Endodermal cell (in vitro differentiated cells): ENCODE results near the gene ARRDC2. TPM values are rescaled to one million over a fixed set of nuclear protein-coding genes. Genes with fewer than 3 reads are reported as not detected.

ENCODE experiments used
- DNase-seq: peaks from one replicate; pipeline ENCODE4 v3.0.0-alpha.2; 2017
- H3K27ac ChIP-seq: 2 replicates; pipeline ENCODE4 v1.5.1; 2013; ENCODE audit warnings: mild to moderate bottlenecking, low read depth, low read length, moderate library complexity
- H3K27me3 ChIP-seq: 2 replicates; pipeline ENCODE4 v1.6.1; 2013; ENCODE audit warnings: mild to moderate bottlenecking, low read length, moderate library complexity; ENCODE audit not compliant: insufficient read depth, control insufficient read depth, poor library complexity, severe bottlenecking
- H3K36me3 ChIP-seq: 2 replicates; pipeline ENCODE4 v1.7.0; 2013; ENCODE audit warnings: mild to moderate bottlenecking, low read length, moderate library complexity; ENCODE audit not compliant: control insufficient read depth, insufficient read depth
- H3K4me1 ChIP-seq: one replicate; pipeline ENCODE4 v1.7.0; 2013; ENCODE audit warnings: low read length; ENCODE audit not compliant: control insufficient read depth, insufficient read depth
- H3K4me3 ChIP-seq: 2 replicates; pipeline ENCODE4 v1.5.1; 2013; ENCODE audit warnings: mild to moderate bottlenecking, low read length, moderate library complexity
- H3K9ac ChIP-seq: 2 replicates; pipeline ENCODE4 v1.6.1; 2013; ENCODE audit warnings: mild to moderate bottlenecking, low read length, moderate library complexity; ENCODE audit not compliant: poor library complexity, severe bottlenecking; ENCODE audit errors: extremely low read depth
- H3K9me3 ChIP-seq: 2 replicates; pipeline ENCODE4 v1.6.1; 2013; ENCODE audit warnings: mild to moderate bottlenecking, low read length, moderate library complexity; ENCODE audit not compliant: control insufficient read depth
- H3K27ac Mint-ChIP-seq: 2 replicates; pipeline ENCODE4 v1.8.0; 2020; ENCODE audit warnings: mixed read lengths
- H3K27me3 Mint-ChIP-seq: 2 replicates; pipeline ENCODE4 v1.8.0; 2021; ENCODE audit warnings: mild to moderate bottlenecking, mixed read lengths; ENCODE audit not compliant: insufficient read depth
- H3K36me3 Mint-ChIP-seq: 2 replicates; pipeline ENCODE4 v1.8.0; 2020; ENCODE audit warnings: low read depth, mixed read lengths
- H3K4me1 Mint-ChIP-seq: 2 replicates; pipeline ENCODE4 v1.8.0; 2020; ENCODE audit warnings: mixed read lengths
- H3K4me3 Mint-ChIP-seq: 2 replicates; pipeline ENCODE4 v1.8.0; 2020; ENCODE audit warnings: mild to moderate bottlenecking, moderate library complexity, mixed read lengths
- H3K9me3 Mint-ChIP-seq: 2 replicates; pipeline ENCODE4 v1.8.0; 2020; ENCODE audit warnings: mild to moderate bottlenecking, mixed read lengths
- CTCF ChIP-seq: fragments of 200-600 bp; sonication (generic); conservative IDR thresholded peaks from 2 replicates; pipeline ENCODE4 v1.5.0; 2021; ENCODE audit warnings: antibody characterized with exemption, mild to moderate bottlenecking
- WGBS, 2 experiments: methylation state at CpG; one replicate each; pipeline versions ENCODE4 v1.1.5 to v1.1.7; 2013; ENCODE audit warnings: missing lambda C conversion rate in 2 of 2, mixed read lengths in 1 of 2; ENCODE audit not compliant: insufficient coverage in 1 of 2, insufficient read length in 1 of 2; 5-methylcytosine and 5-hydroxymethylcytosine counted together
- total RNA-seq, 2 donors: library from RNA; stranded (reverse); fragmentation: NEBNext Ultra II Directional in 1 of 2; extraction: Animal tissue kit (Norgen Biotek cat#: 25700) in 1 of 2; gene quantifications; 2 replicates in 1 of 2; 3 replicates in 1 of 2; pipeline ENCODE4 v1.2.1, GENCODE V29; 2021

The ARRDC2 gene
- total RNA-seq, 2 donors from 2014 or later = 6.8 to 7.0 TPM

DNA sequence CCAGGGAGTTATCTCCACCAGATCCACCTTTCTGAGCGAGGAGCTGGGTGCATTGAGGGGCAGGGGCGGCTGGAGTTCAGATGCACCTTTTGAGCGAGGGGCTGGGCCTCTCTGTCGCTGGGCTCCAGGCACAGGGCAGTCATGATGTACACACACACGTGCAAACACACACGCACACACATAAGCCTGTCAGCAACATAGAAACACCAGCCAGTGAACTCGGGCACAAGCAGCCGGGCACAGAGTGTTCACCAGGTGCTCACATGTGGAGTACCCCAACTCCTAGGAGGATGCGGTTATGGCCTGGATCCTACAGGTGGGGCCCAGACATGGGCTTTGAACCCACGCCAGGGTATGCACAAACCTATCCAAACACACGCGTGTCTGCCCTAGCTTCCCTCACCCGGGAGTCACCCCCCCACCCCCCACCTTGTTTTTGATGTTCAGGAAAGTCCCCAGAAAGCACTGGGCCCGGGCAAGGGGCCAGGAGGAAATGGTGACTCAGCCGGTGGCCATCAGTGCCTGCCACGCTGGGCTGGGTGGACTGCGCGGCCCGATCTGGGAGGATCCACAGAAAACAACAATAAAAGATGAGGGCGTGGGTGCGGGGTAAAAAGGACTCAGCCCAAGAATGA, 13.3 kb downstream of the ARRDC2 start:
- Mint-ChIP-seq H3K9me3 (no peaks in the 10 kb centered on the region), H3K4me3 (no peak overlapping the region), H3K27ac (no peak overlapping the region), H3K36me3 (no peaks in the 10 kb centered on the region), H3K27me3 (no peaks in the 10 kb centered on the region), H3K4me1 (no peaks in the 10 kb centered on the region)
- no peak overlapping the region for H3K27ac ChIP-seq
- H3K9me3 ChIP-seq = no peaks in the 10 kb centered on the region
- no peak overlapping the region for H3K4me3 ChIP-seq
- H3K27me3 ChIP-seq = no peaks in the 10 kb centered on the region
- no peak for TF ChIP-seq CTCF
- WGBS, 2 experiments = 94% methylated on average over 7 to 21 of the region's 21 CpGs
- H3K36me3 ChIP-seq = no peaks in the 10 kb centered on the region
- H3K4me1 ChIP-seq = no peaks in the 10 kb centered on the region
- no peak for DNase-seq
- no peak overlapping the region for H3K9ac ChIP-seq

DNA sequence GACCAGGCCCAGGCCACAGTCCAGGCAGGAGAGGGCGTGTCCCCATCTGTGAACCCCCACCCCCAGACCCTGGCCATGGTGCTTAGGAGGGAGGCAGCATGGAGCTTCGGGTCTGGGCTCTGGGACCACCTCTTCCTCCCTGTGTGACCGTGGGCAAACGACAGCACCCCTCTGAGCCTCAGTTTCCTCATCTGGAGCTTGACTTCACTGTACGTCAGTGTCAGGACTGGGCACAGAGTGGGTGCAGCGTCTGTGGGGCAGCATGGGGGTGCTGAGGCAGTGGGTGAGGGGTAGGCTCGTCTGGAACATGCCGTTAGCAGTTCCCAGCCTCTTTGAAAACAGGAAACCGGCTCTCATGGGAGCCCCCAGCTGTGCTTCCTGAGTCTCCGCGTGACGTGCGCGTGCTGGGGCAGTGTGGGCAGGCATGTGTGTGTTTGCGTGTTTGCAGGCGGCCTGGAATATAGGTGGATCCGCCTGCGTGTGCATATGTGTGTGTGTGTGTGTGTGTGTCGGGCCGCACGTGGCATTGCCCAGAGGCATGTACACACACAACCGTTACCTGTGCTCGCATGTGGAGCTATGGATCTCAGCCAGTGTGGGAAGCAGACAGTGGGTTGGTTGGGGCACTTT, 15.8 kb downstream of the ARRDC2 start:
- TF ChIP-seq CTCF = no peak
- Histone ChIP-seq H3K4me1 (no peaks in the 10 kb centered on the region), H3K9me3 (no peaks in the 10 kb centered on the region), H3K27ac (no peak overlapping the region), H3K4me3 (no peak overlapping the region), H3K9ac (no peak overlapping the region), H3K36me3 (no peaks in the 10 kb centered on the region), H3K27me3 (no peaks in the 10 kb centered on the region)
- 85 to 87% methylated on average over 11 to 23 of the region's 23 CpGs for WGBS, 2 experiments
- H3K27ac Mint-ChIP-seq = no peak overlapping the region
- H3K9me3 Mint-ChIP-seq = no peaks in the 10 kb centered on the region
- no peaks in the 10 kb centered on the region for H3K36me3 Mint-ChIP-seq
- DNase-seq = no peak
- H3K4me1 Mint-ChIP-seq = no peaks in the 10 kb centered on the region
- no peak overlapping the region for H3K4me3 Mint-ChIP-seq
- H3K27me3 Mint-ChIP-seq = peaks cover 3% of the 10 kb centered on the region

DNA sequence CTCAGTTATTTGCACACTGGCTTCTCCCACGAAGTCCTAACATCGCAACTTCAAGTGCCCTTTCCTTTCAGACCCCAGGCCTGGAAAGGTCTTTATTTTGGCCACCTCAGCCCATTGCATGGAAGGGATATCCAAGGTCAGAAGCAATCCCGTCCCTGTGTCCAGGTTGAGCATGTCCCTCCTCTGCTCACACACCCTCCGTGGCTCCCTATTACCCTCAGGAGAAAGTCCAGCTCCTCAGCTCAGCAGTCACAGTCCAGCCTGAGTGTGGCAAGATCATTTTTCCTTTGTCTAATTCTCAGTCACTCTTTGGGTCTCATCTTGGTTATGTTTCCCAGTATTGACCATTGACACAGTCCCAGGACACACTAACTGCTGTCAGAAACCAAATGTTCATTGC, 19.2 kb downstream of the ARRDC2 start:
- Mint-ChIP-seq H3K27me3 (peaks cover 3% of the 10 kb centered on the region), H3K9me3 (no peaks in the 10 kb centered on the region), H3K4me3 (no peak overlapping the region), H3K27ac (no peak overlapping the region), H3K36me3 (no peaks in the 10 kb centered on the region), H3K4me1 (no peaks in the 10 kb centered on the region)
- no peak for TF ChIP-seq CTCF
- H3K9me3 ChIP-seq = no peaks in the 10 kb centered on the region
- no peaks in the 10 kb centered on the region for H3K4me1 ChIP-seq
- H3K9ac ChIP-seq = no peak overlapping the region
- H3K27me3 ChIP-seq = no peaks in the 10 kb centered on the region
- 90 to 94% methylated on average over 4 of the region's 4 CpGs for WGBS, 2 experiments
- H3K4me3 ChIP-seq = no peak overlapping the region
- no peaks in the 10 kb centered on the region for H3K36me3 ChIP-seq
- no peak overlapping the region for H3K27ac ChIP-seq
- no peak for DNase-seq
